HG02642 (cell line): Measurements from ENCODE around the gene TXNDC5.

ENCODE experiments used
- ATAC-seq: cut with Tn5 transposase; IDR thresholded peaks from one replicate; pipeline ENCODE4 v1.9.1; 2021; ENCODE audit warnings: mild to moderate bottlenecking; ENCODE audit not compliant: unreplicated experiment, poor library complexity

Gene TXNDC5

GRCh38 chr6:7878401-7878964 is 32.1 kb downstream of the TXNDC5 start:
- no peak for ATAC-seq

GRCh38 chr6:7868926-7869325 is 41.7 kb downstream of the TXNDC5 start:
- ATAC-seq = no peak

GRCh38 chr6:7866526-7866925 is 44.1 kb downstream of the TXNDC5 start:
- ATAC-seq = no peak

- no peak for ATAC-seq
These were observed 44.8 kb downstream of the TXNDC5 start for GRCh38 chr6:7865781-7866180.

GRCh38 chr6:7859591-7859990 is 51.0 kb downstream of the TXNDC5 start:
- ATAC-seq = no peak

- no peak for ATAC-seq
These were observed 58.8 kb downstream of the TXNDC5 start for GRCh38 chr6:7851780-7852179.

- ATAC-seq = no peak
These were observed 62.4 kb downstream of the TXNDC5 start for GRCh38 chr6:7848229-7848628.

- no peak for ATAC-seq
These were observed 63.4 kb downstream of the TXNDC5 start for GRCh38 chr6:7846966-7847818.

- ATAC-seq = no peak
These were observed 68.7 kb downstream of the TXNDC5 start for GRCh38 chr6:7841781-7842468.

- ATAC-seq = no peak
These were observed 74.1 kb downstream of the TXNDC5 start for GRCh38 chr6:7836371-7837026.

- no peak for ATAC-seq
These were observed 76.9 kb downstream of the TXNDC5 start for GRCh38 chr6:7833751-7834070.

GRCh38 chr6:7832904-7833750 is 77.5 kb downstream of the TXNDC5 start:
- no peak for ATAC-seq
